ENCODE measurements around the gene SPATS2.

Gene SPATS2

DNA sequence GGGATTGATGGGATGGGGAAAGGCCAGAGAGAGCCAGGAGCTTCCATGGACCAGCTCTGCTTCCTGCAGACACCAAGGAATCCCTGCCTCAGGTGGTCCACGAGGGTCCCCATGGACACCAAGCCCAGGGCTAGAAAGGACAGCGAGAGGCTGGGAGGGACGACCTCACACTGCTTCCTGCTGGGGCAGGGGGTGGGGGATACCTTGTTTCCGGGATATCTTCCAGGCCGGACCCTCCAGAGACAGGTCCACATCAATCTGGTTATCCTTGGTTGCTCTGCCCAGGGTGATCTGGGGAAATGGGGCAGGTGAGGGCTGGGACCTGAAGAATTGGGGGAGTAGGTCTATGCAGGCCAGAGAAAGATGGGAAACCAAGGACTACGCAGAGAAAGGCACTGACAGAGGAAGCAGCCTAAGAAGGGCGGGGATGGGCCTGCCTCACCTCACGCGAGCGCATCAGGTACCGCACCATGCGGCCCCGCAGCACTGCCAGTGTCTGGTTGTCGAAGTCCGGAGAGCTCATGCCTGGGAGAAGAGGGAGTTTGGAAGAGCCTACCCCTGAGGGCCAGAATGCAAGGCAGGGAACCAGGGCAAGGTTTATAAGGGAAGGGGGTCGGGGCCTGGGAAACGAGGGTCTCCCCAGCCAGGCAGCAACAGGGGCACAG is 191.9 kb downstream of the SPATS2 start:
- no peak for DNase-seq

- no peak for DNase-seq
Measured at GRCh38 chr12:49560695-49561094, 193.4 kb downstream of the SPATS2 start.

- DNase-seq: no peak
Measured at GRCh38 chr12:49562233-49562632, 195.0 kb downstream of the SPATS2 start.

DNA sequence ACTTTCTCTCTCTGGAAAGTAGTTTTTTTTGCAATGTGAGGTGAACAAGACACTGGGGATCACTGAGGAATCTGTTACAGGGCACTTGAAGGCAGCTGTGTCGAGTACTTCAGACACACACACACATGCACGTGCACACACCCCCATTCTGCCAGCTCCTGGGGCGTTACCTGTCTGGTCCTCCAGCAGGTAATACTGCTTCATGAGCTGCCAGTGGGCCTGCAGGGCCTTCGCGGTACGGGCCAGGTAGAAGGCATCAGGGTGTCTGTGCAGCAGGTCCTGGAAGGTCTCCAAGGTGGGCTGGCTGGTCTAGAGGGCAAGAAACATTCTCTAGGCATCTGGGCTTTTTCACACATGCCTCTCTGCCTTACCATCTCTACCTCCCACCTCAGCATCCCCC is 195.6 kb downstream of the SPATS2 start:
- no peak for DNase-seq

GRCh38 chr12:49563951-49564685 is 196.9 kb downstream of the SPATS2 start:
- DNase-seq: no peak

- no peak for DNase-seq
Measured at GRCh38 chr12:49564686-49565405, 197.6 kb downstream of the SPATS2 start.

- no peak for DNase-seq
Measured at GRCh38 chr12:49565406-49566265, 198.4 kb downstream of the SPATS2 start.

DNA sequence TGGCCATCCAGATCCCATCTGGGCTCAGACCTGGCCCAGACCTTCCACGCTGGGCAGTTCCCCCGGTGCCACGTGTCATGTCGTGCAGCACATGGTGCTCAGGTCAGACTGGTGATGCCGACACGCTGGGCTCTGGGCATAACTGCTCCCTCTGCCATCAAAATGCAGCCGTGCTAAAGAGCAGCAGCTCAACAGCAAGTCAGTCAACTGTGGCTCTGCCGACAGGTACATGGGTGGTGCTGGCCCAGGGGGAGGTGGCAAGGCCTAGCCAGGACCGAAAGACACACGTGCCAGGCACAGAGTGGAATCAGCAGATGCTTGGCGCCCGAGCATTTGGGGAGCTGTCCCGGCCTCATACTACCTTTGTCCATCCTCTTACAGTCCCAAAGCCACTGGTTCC is 199.1 kb downstream of the SPATS2 start:
- no peak for DNase-seq

- DNase-seq: no peak
Measured at GRCh38 chr12:49567302-49567610, 200.0 kb downstream of the SPATS2 start.

DNA sequence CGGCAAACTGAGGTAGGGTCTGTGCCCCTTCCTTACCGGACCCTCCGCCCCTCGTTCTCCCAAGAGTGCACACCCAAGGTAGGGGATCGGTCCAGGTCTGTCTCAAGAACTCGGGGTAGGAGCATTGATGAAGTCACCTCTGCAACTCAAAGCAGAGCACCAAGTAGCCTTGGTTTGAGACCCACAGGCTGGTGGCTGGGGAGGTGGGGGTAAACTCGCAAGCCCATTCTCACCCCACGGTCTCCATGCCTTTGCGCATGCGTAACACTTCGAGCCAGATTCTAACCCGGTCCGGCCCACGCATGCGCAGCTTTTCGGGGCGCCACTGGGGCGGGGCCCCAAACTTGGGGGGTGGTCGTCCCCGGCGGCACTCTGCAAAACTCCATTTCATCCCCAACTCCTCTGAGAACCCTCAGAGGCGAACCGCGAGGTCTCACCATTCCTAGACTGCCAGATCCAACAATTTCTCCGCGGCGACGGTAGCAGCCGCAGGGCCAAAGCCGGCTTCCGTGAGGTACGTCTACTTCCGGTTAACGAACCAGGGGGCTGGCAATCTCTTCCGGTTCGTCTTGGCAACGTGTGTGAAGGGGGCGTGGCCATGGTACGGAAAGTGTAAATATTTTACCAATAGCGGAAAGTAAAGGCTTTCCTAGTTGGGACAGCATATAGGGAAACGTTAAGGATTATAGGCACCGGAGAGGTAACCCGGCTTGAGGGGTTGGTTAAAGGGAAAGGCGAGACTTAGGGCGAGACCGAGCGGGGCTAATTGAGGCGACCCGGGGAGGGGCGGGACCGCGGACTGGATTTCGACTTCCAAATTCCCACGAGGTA is 200.6 kb downstream of the SPATS2 start, which contains the start of gene MCRS1:
Gene MCRS1 (minus strand): TSS at position 532 of the 831 bp plus-strand sequence. CDS start 1,411 bp downstream, outside the sequence.
- DNase-seq: peak; percentile 92

- peak; percentile 14 for DNase-seq
Measured at GRCh38 chr12:49568442-49569162, 201.3 kb downstream of the SPATS2 start.
